OCI-LY7 (cell line): Measurements from ENCODE around the gene BAX. TPM values are rescaled to one million over a fixed set of nuclear protein-coding genes. Genes with fewer than 3 reads are reported as not detected.
A peak's percentile ranks its signal among the peaks of the same experiment; 100 is the strongest.

Source experiments
- BruUV-seq: library from RNA; stranded (reverse); fragments of 400-500 nt; replicated peaks from 2 replicates; lab custom pipeline; 2021; lab: Mats Ljungman, UMichigan
- CTCF ChIA-PET: fragments of 300-600 bp; sonication (Branson Sonifier 250); formaldehyde crosslinking; loops from one replicate; lab custom pipeline; 2022; ENCODE audit warnings: antibody characterized with exemption; ENCODE audit not compliant: unreplicated experiment; lab: Charles Lee
- POLR2A ChIA-PET: fragments of 300-600 bp; sonication (Branson Sonifier 250); formaldehyde crosslinking; loops from one replicate; lab custom pipeline; 2022; ENCODE audit warnings: antibody characterized with exemption; lab: Charles Lee
- DNase-seq: peaks from one replicate; pipeline ENCODE4 v3.0.0-alpha.2; 2015; ENCODE audit warnings: low spot score
- H2AFZ ChIP-seq: fragments of 200-600 bp; sonication (generic), shearing (Covaris generic); 2 replicates; pipeline ENCODE4 v1.6.1; 2014; ENCODE audit warnings: mild to moderate bottlenecking, antibody characterized with exemption, low read length, moderate library complexity
- H3K27ac ChIP-seq: fragments of 200-600 bp; sonication (generic); 2 replicates; pipeline ENCODE4 v1.5.1; 2014; ENCODE audit warnings: mixed run types, low read depth, mild to moderate bottlenecking, moderate library complexity, low read length, inconsistent platforms; ENCODE audit not compliant: poor library complexity, severe bottlenecking
- H3K36me3 ChIP-seq: fragments of 200-600 bp; sonication (generic); 2 replicates; pipeline ENCODE4 v1.6.1; 2014; ENCODE audit warnings: mild to moderate bottlenecking, antibody characterized with exemption, low read length, moderate library complexity, mixed read lengths; ENCODE audit not compliant: insufficient read depth
- H3K4me1 ChIP-seq: fragments of 200-600 bp; sonication (generic); 2 replicates; pipeline ENCODE4 v1.5.1; 2014; ENCODE audit warnings: mild to moderate bottlenecking, low read length; ENCODE audit not compliant: insufficient read depth, poor library complexity, severe bottlenecking
- H3K4me2 ChIP-seq: fragments of 200-600 bp; sonication (generic); 2 replicates; pipeline ENCODE4 v1.6.1; 2014; ENCODE audit warnings: mild to moderate bottlenecking, low read length
- H3K4me3 ChIP-seq: fragments of 200-600 bp; sonication (generic); 2 replicates; pipeline ENCODE4 v1.5.1; 2014; ENCODE audit warnings: mild to moderate bottlenecking, low read depth, low read length; ENCODE audit not compliant: poor library complexity, severe bottlenecking
- H3K79me2 ChIP-seq: fragments of 200-600 bp; sonication (generic); 2 replicates; pipeline ENCODE4 v1.6.1; 2016; ENCODE audit warnings: low read depth, mild to moderate bottlenecking, low read length, moderate library complexity, mixed read lengths; ENCODE audit not compliant: insufficient read depth
- H3K9me2 ChIP-seq: fragments of 200-600 bp; sonication (generic); 2 replicates; pipeline ENCODE4 v1.6.1; 2016; ENCODE audit warnings: mild to moderate bottlenecking, low read length, mixed read lengths; ENCODE audit not compliant: insufficient read depth
- H3K9me3 ChIP-seq: fragments of 200-600 bp; sonication (generic); 2 replicates; pipeline ENCODE4 v1.6.1; 2014; ENCODE audit warnings: mild to moderate bottlenecking, mixed run types, low read length, mixed read lengths
- H4K20me1 ChIP-seq: fragments of 200-600 bp; sonication (generic); 2 replicates; pipeline ENCODE4 v1.6.1; 2014; ENCODE audit warnings: mild to moderate bottlenecking, antibody characterized with exemption, low read length, moderate library complexity, mixed read lengths; ENCODE audit not compliant: insufficient read depth
- CTCF ChIP-seq: fragments of 200-600 bp; sonication (generic); conservative IDR thresholded peaks from 2 replicates; pipeline ENCODE4 v1.5.1; 2014; ENCODE audit warnings: mild to moderate bottlenecking, antibody characterized with exemption, low read length, moderate library complexity, mixed read lengths
- EZH2phosphoT487 ChIP-seq: fragments of 200-600 bp; sonication (generic); IDR thresholded peaks from 2 replicates; pipeline ENCODE4 v1.6.1; 2018; ENCODE audit warnings: low read depth, borderline replicate concordance, mild to moderate bottlenecking, mixed run types, antibody characterized with exemption, low read length, moderate library complexity, mixed read lengths
- intact Hi-C: fragments of 100-400 bp; cut with micrococcal nuclease; formaldehyde crosslinking; loops from one replicate; pipeline ENCODE4 v1.10.0; 2022; ENCODE audit not compliant: unreplicated experiment
- total RNA-seq, 2 experiments: library from RNA; depleted of rRNA in 1 of 2; stranded (reverse); fragments of >200 nt in 1 of 2; shearing (Covaris generic) in 1 of 2; gene quantifications; 2 replicates each; pipeline ENCODE4 v1.2.3, GENCODE V29; 2014 to 2022

The BAX gene
- total RNA-seq, 2 experiments from 2014 or later: 83.9 to 95.2 TPM

GRCh38 chr19:48910803-48911202 is 43.9 kb upstream of the BAX start:
- no peak overlapping the region for H3K27ac ChIP-seq
- peaks cover 4% of the 10 kb centered on the region for H3K4me1 ChIP-seq
- POLR2A ChIA-PET: no interaction called here
- peaks cover 89% of the 10 kb centered on the region for H3K36me3 ChIP-seq
- no peak overlapping the region for H3K4me2 ChIP-seq
- H3K9me2 ChIP-seq: no peaks in the 10 kb centered on the region
- CTCF ChIA-PET: no interaction called here
- H3K4me3 ChIP-seq: no peak overlapping the region
- no peaks in the 10 kb centered on the region for H4K20me1 ChIP-seq
- BruUV-seq: no TSS peak
- no peak overlapping the region for H2AFZ ChIP-seq
- H3K9me3 ChIP-seq: no peaks in the 10 kb centered on the region
- TF ChIP-seq EZH2phosphoT487 (no peak), CTCF (no peak)
- H3K79me2 ChIP-seq: no peaks in the 10 kb centered on the region
- intact Hi-C loops: no loop called here
- no peak for DNase-seq

GRCh38 chr19:48913114-48913889 is 41.4 kb upstream of the BAX start:
- peak; percentile 63 for DNase-seq
- Histone ChIP-seq H3K9me2 (no peaks in the 10 kb centered on the region), H3K36me3 (peaks cover 73% of the 10 kb centered on the region), H3K9me3 (no peaks in the 10 kb centered on the region), H2AFZ (no peak overlapping the region), H3K4me2 (no peak overlapping the region), H3K27ac (no peak overlapping the region), H3K4me1 (peaks cover 17% of the 10 kb centered on the region), H4K20me1 (no peaks in the 10 kb centered on the region), H3K79me2 (no peaks in the 10 kb centered on the region), H3K4me3 (no peak overlapping the region)
- intact Hi-C loops: no loop called here
- TF ChIP-seq CTCF: no peak
- no peak for TF ChIP-seq EZH2phosphoT487
- ChIA-PET CTCF (no interaction called here), POLR2A (no interaction called here)
- BruUV-seq: no TSS peak

- Histone ChIP-seq H3K4me3 (no peak overlapping the region), H3K79me2 (no peaks in the 10 kb centered on the region), H2AFZ (no peak overlapping the region), H3K4me1 (peaks cover 21% of the 10 kb centered on the region), H3K9me3 (no peaks in the 10 kb centered on the region), H3K9me2 (no peaks in the 10 kb centered on the region), H3K4me2 (no peak overlapping the region), H3K27ac (no peak overlapping the region), H4K20me1 (no peaks in the 10 kb centered on the region), H3K36me3 (peaks cover 69% of the 10 kb centered on the region)
- CTCF ChIA-PET: no interaction called here
- BruUV-seq: no TSS peak
- DNase-seq: no peak
- intact Hi-C loops: no loop called here
- POLR2A ChIA-PET: interaction anchor here (0.6 kb wide), 1 partner anchor 28 kb away, joined by 3 read pairs; no protein-coding TSS in a partner anchor
- TF ChIP-seq EZH2phosphoT487: no peak
- TF ChIP-seq CTCF: no peak
Measured at GRCh38 chr19:48914181-48914580, 40.5 kb upstream of the BAX start.
